H9 (cell line): ENCODE data around the gene PLN. TPM values are rescaled to one million over a fixed set of nuclear protein-coding genes. Genes with fewer than 3 reads are reported as not detected.

Source experiments
- DNase-seq: peaks from one replicate; pipeline ENCODE4 v3.0.0-alpha.2; 2017
- H2AFZ ChIP-seq: one replicate; pipeline ENCODE4 v1.6.1; 2013; ENCODE audit warnings: mild to moderate bottlenecking, low read length, control low read depth, moderate library complexity
- H2AK5ac ChIP-seq: 2 replicates; pipeline ENCODE4 v1.6.1; 2013; ENCODE audit warnings: low read length, control low read depth, mixed read lengths; ENCODE audit not compliant: insufficient read length
- H2BK120ac ChIP-seq: one replicate; pipeline ENCODE4 v1.6.1; 2013; ENCODE audit warnings: low read depth, mild to moderate bottlenecking, low read length, control low read depth, inconsistent platforms; ENCODE audit not compliant: poor library complexity, severe bottlenecking
- H2BK12ac ChIP-seq: 2 replicates; pipeline ENCODE4 v1.6.1; 2013; ENCODE audit warnings: low read length, control low read depth, mixed read lengths, low read depth; ENCODE audit not compliant: insufficient read length
- H2BK15ac ChIP-seq: 2 replicates; pipeline ENCODE4 v1.6.1; 2013; ENCODE audit warnings: low read depth, low read length, control low read depth
- H2BK20ac ChIP-seq: one replicate; pipeline ENCODE4 v1.6.1; 2013; ENCODE audit warnings: low read depth, mild to moderate bottlenecking, low read length, control low read depth, inconsistent platforms; ENCODE audit not compliant: poor library complexity, severe bottlenecking
- H2BK5ac ChIP-seq: 2 replicates; pipeline ENCODE4 v1.6.1; 2013; ENCODE audit warnings: low read length, control low read depth, mixed read lengths; ENCODE audit not compliant: insufficient read length
- H3K14ac ChIP-seq: 2 replicates; pipeline ENCODE4 v1.6.1; 2013; ENCODE audit warnings: low read length, control low read depth; ENCODE audit not compliant: insufficient read depth
- H3K18ac ChIP-seq: 2 replicates; pipeline ENCODE4 v1.6.1; 2013; ENCODE audit warnings: low read depth, mild to moderate bottlenecking, mixed read lengths, low read length, control low read depth; ENCODE audit not compliant: insufficient read length
- H3K23ac ChIP-seq: 2 replicates; pipeline ENCODE4 v1.6.1; 2013; ENCODE audit warnings: low read length, control low read depth, mixed read lengths, low read depth; ENCODE audit not compliant: insufficient read length
- H3K23me2 ChIP-seq: 2 replicates; pipeline ENCODE4 v1.6.1; 2013; ENCODE audit warnings: low read depth, mild to moderate bottlenecking, mixed read lengths, low read length, control low read depth; ENCODE audit not compliant: insufficient read length, poor library complexity, severe bottlenecking
- H3K27ac ChIP-seq: 2 replicates; pipeline ENCODE4 v1.5.1; 2013; ENCODE audit warnings: low read length, control low read depth, mixed read lengths, low read depth; ENCODE audit not compliant: insufficient read length
- H3K27me3 ChIP-seq: 2 replicates; pipeline ENCODE4 v1.6.1; 2013; ENCODE audit warnings: low read length, control low read depth, inconsistent platforms; ENCODE audit not compliant: insufficient read depth
- H3K4ac ChIP-seq: 2 replicates; pipeline ENCODE4 v1.6.1; 2013; ENCODE audit warnings: low read depth, mild to moderate bottlenecking, control low read depth, inconsistent platforms, low read length, moderate library complexity
- H3K4me1 ChIP-seq: 2 replicates; pipeline ENCODE4 v1.6.1; 2013; ENCODE audit warnings: low read length, control low read depth, inconsistent platforms; ENCODE audit not compliant: insufficient read depth
- H3K4me2 ChIP-seq: 2 replicates; pipeline ENCODE4 v1.6.1; 2013; ENCODE audit warnings: low read length, control low read depth, mixed read lengths; ENCODE audit not compliant: insufficient read length, insufficient read depth
- H3K56ac ChIP-seq: 2 replicates; pipeline ENCODE4 v1.6.1; 2013; ENCODE audit warnings: low read depth, mild to moderate bottlenecking, mixed read lengths, low read length, control low read depth; ENCODE audit not compliant: insufficient read length
- H3K79me1 ChIP-seq: 2 replicates; pipeline ENCODE4 v1.6.1; 2013; ENCODE audit warnings: low read depth, mild to moderate bottlenecking, moderate library complexity, low read length, control low read depth, inconsistent platforms; ENCODE audit not compliant: insufficient read depth, poor library complexity, severe bottlenecking
- H3K79me2 ChIP-seq: 2 replicates; pipeline ENCODE4 v1.6.1; 2013; ENCODE audit warnings: low read length, control low read depth, inconsistent platforms; ENCODE audit not compliant: insufficient read depth
- H3K9ac ChIP-seq: 2 replicates; pipeline ENCODE4 v1.6.1; 2013; ENCODE audit warnings: low read length, control low read depth, mixed read lengths; ENCODE audit not compliant: insufficient read length; ENCODE audit errors: extremely low read depth
- H3K9me3 ChIP-seq: one replicate; pipeline ENCODE4 v1.6.1; 2013; ENCODE audit warnings: low read depth, low read length, inconsistent platforms; ENCODE audit not compliant: control insufficient read depth
- H3T11ph ChIP-seq: one replicate; pipeline ENCODE4 v1.6.1; 2013; ENCODE audit warnings: mild to moderate bottlenecking, low read length, control low read depth, inconsistent platforms
- H4K20me1 ChIP-seq: one replicate; pipeline ENCODE4 v1.6.1; 2013; ENCODE audit not compliant: control insufficient read depth, insufficient read length, insufficient read depth
- H4K5ac ChIP-seq: 2 replicates; pipeline ENCODE4 v1.6.1; 2013; ENCODE audit warnings: low read depth, mild to moderate bottlenecking, mixed read lengths, low read length, control low read depth; ENCODE audit not compliant: insufficient read length
- H4K8ac ChIP-seq: replicated peaks from 2 replicates; pipeline ENCODE4 v1.6.1; 2013; ENCODE audit warnings: low read length, control low read depth, mixed read lengths, low read depth; ENCODE audit not compliant: insufficient read length
- H4K91ac ChIP-seq: 2 replicates; pipeline ENCODE4 v1.6.1; 2013; ENCODE audit warnings: low read depth, mild to moderate bottlenecking, moderate library complexity, mixed read lengths, low read length, control low read depth; ENCODE audit not compliant: insufficient read length
- H3K27ac Mint-ChIP-seq, 3 experiments: 2 replicates in 2 of 3; 3 replicates in 1 of 3; pipeline ENCODE4 v1.8.0; 2020 to 2021; ENCODE audit warnings: mixed read lengths in 3 of 3, mild to moderate bottlenecking in 1 of 3, moderate library complexity in 1 of 3
- H3K27me3 Mint-ChIP-seq: 2 replicates; pipeline ENCODE4 v1.8.0; 2021; ENCODE audit warnings: low read depth, mild to moderate bottlenecking, moderate library complexity, mixed read lengths
- H3K36me3 Mint-ChIP-seq, 3 experiments: 2 replicates in 2 of 3; 3 replicates in 1 of 3; pipeline ENCODE4 v1.8.0; 2020 to 2021; ENCODE audit warnings: low read depth in 3 of 3, mixed read lengths in 3 of 3; ENCODE audit not compliant: insufficient read depth in 1 of 3
- H3K4me1 Mint-ChIP-seq, 2 experiments: 2 replicates each; pipeline ENCODE4 v1.8.0; 2020; ENCODE audit warnings: mixed read lengths in 2 of 2
- H3K4me3 Mint-ChIP-seq, 2 experiments: 2 replicates in 1 of 2; 3 replicates in 1 of 2; pipeline ENCODE4 v1.8.0; 2020 to 2021; ENCODE audit warnings: mild to moderate bottlenecking in 2 of 2, mixed read lengths in 2 of 2, moderate library complexity in 1 of 2
- H3K9me3 Mint-ChIP-seq, 2 experiments: 2 replicates in 1 of 2; 3 replicates in 1 of 2; pipeline ENCODE4 v1.8.0; 2020; ENCODE audit warnings: mild to moderate bottlenecking in 2 of 2, mixed read lengths in 2 of 2, moderate library complexity in 1 of 2
- WGBS: extraction: QIAGEN DNeasy Blood & Tissue Kit; methylation state at CpG from one replicate; pipeline ENCODE4 v1.1.7; 2013; ENCODE audit warnings: missing lambda C conversion rate, low lambda C conversion rate, mixed read lengths; ENCODE audit not compliant: insufficient read length; ENCODE audit errors: extremely low coverage; 5-methylcytosine and 5-hydroxymethylcytosine counted together
- total RNA-seq: library from RNA; stranded (reverse); gene quantifications from 2 replicates; pipeline ENCODE4 v1.2.1, GENCODE V29; 2021
- TF ChIP-seq, protein P1 (sequence below): fragments of 200-600 bp; sonication (generic); conservative IDR thresholded peaks from 3 replicates; pipeline ENCODE4 v1.8.0; 2021; ENCODE audit warnings: antibody characterized with exemption, mild to moderate bottlenecking

The PLN gene
- total RNA-seq, 1 experiment from 2014 or later = not detected

GRCh38 chr6:118542184-118542952 is 5.7 kb upstream of the PLN start:
- no CpG with 5 or more reads among the region's 3 CpGs for WGBS
- no peaks in the 10 kb centered on the region for H3K9me3 ChIP-seq
- H3K27me3 ChIP-seq = no peaks in the 10 kb centered on the region
- H3T11ph ChIP-seq = no peak overlapping the region
- H2BK12ac ChIP-seq = no peak overlapping the region
- H4K5ac ChIP-seq = no peak overlapping the region
- H3K4me1 Mint-ChIP-seq = peaks cover 2% of the 10 kb centered on the region in 2 experiments; a peak in 1 of 4 replicates
- no peak overlapping the region for H2AK5ac ChIP-seq
- H2BK15ac ChIP-seq = no peak overlapping the region
- H3K79me2 ChIP-seq = no peaks in the 10 kb centered on the region
- no peaks in the 10 kb centered on the region for H3K23me2 ChIP-seq
- no peak overlapping the region for H2BK120ac ChIP-seq
- no peak for DNase-seq
- no peak overlapping the region for H3K9ac ChIP-seq
- H3K27me3 Mint-ChIP-seq = no peaks in the 10 kb centered on the region
- H3K4me2 ChIP-seq = no peak overlapping the region
- H3K4me1 ChIP-seq = no peaks in the 10 kb centered on the region
- H3K18ac ChIP-seq = no peak overlapping the region
- H3K27ac Mint-ChIP-seq = no peak overlapping the region; a peak in 1 of 7 replicates
- H3K4ac ChIP-seq = no peak overlapping the region
- H3K4me3 Mint-ChIP-seq = no peak overlapping the region
- no peak overlapping the region for H3K56ac ChIP-seq
- H3K79me1 ChIP-seq = no peaks in the 10 kb centered on the region
- no peaks in the 10 kb centered on the region for H4K20me1 ChIP-seq
- no peak overlapping the region for H2AFZ ChIP-seq
- TF ChIP-seq, protein P1, sequence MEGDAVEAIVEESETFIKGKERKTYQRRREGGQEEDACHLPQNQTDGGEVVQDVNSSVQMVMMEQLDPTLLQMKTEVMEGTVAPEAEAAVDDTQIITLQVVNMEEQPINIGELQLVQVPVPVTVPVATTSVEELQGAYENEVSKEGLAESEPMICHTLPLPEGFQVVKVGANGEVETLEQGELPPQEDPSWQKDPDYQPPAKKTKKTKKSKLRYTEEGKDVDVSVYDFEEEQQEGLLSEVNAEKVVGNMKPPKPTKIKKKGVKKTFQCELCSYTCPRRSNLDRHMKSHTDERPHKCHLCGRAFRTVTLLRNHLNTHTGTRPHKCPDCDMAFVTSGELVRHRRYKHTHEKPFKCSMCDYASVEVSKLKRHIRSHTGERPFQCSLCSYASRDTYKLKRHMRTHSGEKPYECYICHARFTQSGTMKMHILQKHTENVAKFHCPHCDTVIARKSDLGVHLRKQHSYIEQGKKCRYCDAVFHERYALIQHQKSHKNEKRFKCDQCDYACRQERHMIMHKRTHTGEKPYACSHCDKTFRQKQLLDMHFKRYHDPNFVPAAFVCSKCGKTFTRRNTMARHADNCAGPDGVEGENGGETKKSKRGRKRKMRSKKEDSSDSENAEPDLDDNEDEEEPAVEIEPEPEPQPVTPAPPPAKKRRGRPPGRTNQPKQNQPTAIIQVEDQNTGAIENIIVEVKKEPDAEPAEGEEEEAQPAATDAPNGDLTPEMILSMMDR = no peak
- no peak overlapping the region for H3K27ac ChIP-seq
- H3K36me3 Mint-ChIP-seq = no peaks in the 10 kb centered on the region
- peaks cover 0 to 2% of the 10 kb centered on the region in 2 experiments; a peak in 2 of 5 replicates for H3K9me3 Mint-ChIP-seq
- no peak overlapping the region for H3K23ac ChIP-seq
- no peak overlapping the region for H2BK20ac ChIP-seq
- no peak overlapping the region for H4K8ac ChIP-seq
- no peak overlapping the region for H3K14ac ChIP-seq
- no peak overlapping the region for H4K91ac ChIP-seq
- no peak overlapping the region for H2BK5ac ChIP-seq
